H9 (cell line): ENCODE results near the gene GFRA1. TPM values are rescaled to one million over a fixed set of nuclear protein-coding genes. Genes with fewer than 3 reads are reported as not detected.

Experiments
- DNase-seq: peaks from one replicate; pipeline ENCODE4 v3.0.0-alpha.2; 2017
- H2AFZ ChIP-seq: one replicate; pipeline ENCODE4 v1.6.1; 2013; ENCODE audit warnings: mild to moderate bottlenecking, low read length, control low read depth, moderate library complexity
- H2AK5ac ChIP-seq: 2 replicates; pipeline ENCODE4 v1.6.1; 2013; ENCODE audit warnings: low read length, control low read depth, mixed read lengths; ENCODE audit not compliant: insufficient read length
- H2BK120ac ChIP-seq: one replicate; pipeline ENCODE4 v1.6.1; 2013; ENCODE audit warnings: low read depth, mild to moderate bottlenecking, low read length, control low read depth, inconsistent platforms; ENCODE audit not compliant: poor library complexity, severe bottlenecking
- H2BK12ac ChIP-seq: 2 replicates; pipeline ENCODE4 v1.6.1; 2013; ENCODE audit warnings: low read length, control low read depth, mixed read lengths, low read depth; ENCODE audit not compliant: insufficient read length
- H2BK15ac ChIP-seq: 2 replicates; pipeline ENCODE4 v1.6.1; 2013; ENCODE audit warnings: low read depth, low read length, control low read depth
- H2BK20ac ChIP-seq: one replicate; pipeline ENCODE4 v1.6.1; 2013; ENCODE audit warnings: low read depth, mild to moderate bottlenecking, low read length, control low read depth, inconsistent platforms; ENCODE audit not compliant: poor library complexity, severe bottlenecking
- H2BK5ac ChIP-seq: 2 replicates; pipeline ENCODE4 v1.6.1; 2013; ENCODE audit warnings: low read length, control low read depth, mixed read lengths; ENCODE audit not compliant: insufficient read length
- H3K14ac ChIP-seq: 2 replicates; pipeline ENCODE4 v1.6.1; 2013; ENCODE audit warnings: low read length, control low read depth; ENCODE audit not compliant: insufficient read depth
- H3K18ac ChIP-seq: 2 replicates; pipeline ENCODE4 v1.6.1; 2013; ENCODE audit warnings: low read depth, mild to moderate bottlenecking, mixed read lengths, low read length, control low read depth; ENCODE audit not compliant: insufficient read length
- H3K23ac ChIP-seq: 2 replicates; pipeline ENCODE4 v1.6.1; 2013; ENCODE audit warnings: low read length, control low read depth, mixed read lengths, low read depth; ENCODE audit not compliant: insufficient read length
- H3K23me2 ChIP-seq: 2 replicates; pipeline ENCODE4 v1.6.1; 2013; ENCODE audit warnings: low read depth, mild to moderate bottlenecking, mixed read lengths, low read length, control low read depth; ENCODE audit not compliant: insufficient read length, poor library complexity, severe bottlenecking
- H3K27ac ChIP-seq: 2 replicates; pipeline ENCODE4 v1.5.1; 2013; ENCODE audit warnings: low read length, control low read depth, mixed read lengths, low read depth; ENCODE audit not compliant: insufficient read length
- H3K27me3 ChIP-seq: 2 replicates; pipeline ENCODE4 v1.6.1; 2013; ENCODE audit warnings: low read length, control low read depth, inconsistent platforms; ENCODE audit not compliant: insufficient read depth
- H3K4ac ChIP-seq: 2 replicates; pipeline ENCODE4 v1.6.1; 2013; ENCODE audit warnings: low read depth, mild to moderate bottlenecking, control low read depth, inconsistent platforms, low read length, moderate library complexity
- H3K4me1 ChIP-seq: 2 replicates; pipeline ENCODE4 v1.6.1; 2013; ENCODE audit warnings: low read length, control low read depth, inconsistent platforms; ENCODE audit not compliant: insufficient read depth
- H3K4me2 ChIP-seq: 2 replicates; pipeline ENCODE4 v1.6.1; 2013; ENCODE audit warnings: low read length, control low read depth, mixed read lengths; ENCODE audit not compliant: insufficient read length, insufficient read depth
- H3K56ac ChIP-seq: 2 replicates; pipeline ENCODE4 v1.6.1; 2013; ENCODE audit warnings: low read depth, mild to moderate bottlenecking, mixed read lengths, low read length, control low read depth; ENCODE audit not compliant: insufficient read length
- H3K79me1 ChIP-seq: 2 replicates; pipeline ENCODE4 v1.6.1; 2013; ENCODE audit warnings: low read depth, mild to moderate bottlenecking, moderate library complexity, low read length, control low read depth, inconsistent platforms; ENCODE audit not compliant: insufficient read depth, poor library complexity, severe bottlenecking
- H3K79me2 ChIP-seq: 2 replicates; pipeline ENCODE4 v1.6.1; 2013; ENCODE audit warnings: low read length, control low read depth, inconsistent platforms; ENCODE audit not compliant: insufficient read depth
- H3K9ac ChIP-seq: 2 replicates; pipeline ENCODE4 v1.6.1; 2013; ENCODE audit warnings: low read length, control low read depth, mixed read lengths; ENCODE audit not compliant: insufficient read length; ENCODE audit errors: extremely low read depth
- H3K9me3 ChIP-seq: one replicate; pipeline ENCODE4 v1.6.1; 2013; ENCODE audit warnings: low read depth, low read length, inconsistent platforms; ENCODE audit not compliant: control insufficient read depth
- H3T11ph ChIP-seq: one replicate; pipeline ENCODE4 v1.6.1; 2013; ENCODE audit warnings: mild to moderate bottlenecking, low read length, control low read depth, inconsistent platforms
- H4K20me1 ChIP-seq: one replicate; pipeline ENCODE4 v1.6.1; 2013; ENCODE audit not compliant: control insufficient read depth, insufficient read length, insufficient read depth
- H4K5ac ChIP-seq: 2 replicates; pipeline ENCODE4 v1.6.1; 2013; ENCODE audit warnings: low read depth, mild to moderate bottlenecking, mixed read lengths, low read length, control low read depth; ENCODE audit not compliant: insufficient read length
- H4K8ac ChIP-seq: replicated peaks from 2 replicates; pipeline ENCODE4 v1.6.1; 2013; ENCODE audit warnings: low read length, control low read depth, mixed read lengths, low read depth; ENCODE audit not compliant: insufficient read length
- H4K91ac ChIP-seq: 2 replicates; pipeline ENCODE4 v1.6.1; 2013; ENCODE audit warnings: low read depth, mild to moderate bottlenecking, moderate library complexity, mixed read lengths, low read length, control low read depth; ENCODE audit not compliant: insufficient read length
- H3K27ac Mint-ChIP-seq, 3 experiments: 2 replicates in 2 of 3; 3 replicates in 1 of 3; pipeline ENCODE4 v1.8.0; 2020 to 2021; ENCODE audit warnings: mixed read lengths in 3 of 3, mild to moderate bottlenecking in 1 of 3, moderate library complexity in 1 of 3
- H3K27me3 Mint-ChIP-seq: 2 replicates; pipeline ENCODE4 v1.8.0; 2021; ENCODE audit warnings: low read depth, mild to moderate bottlenecking, moderate library complexity, mixed read lengths
- H3K36me3 Mint-ChIP-seq, 3 experiments: 2 replicates in 2 of 3; 3 replicates in 1 of 3; pipeline ENCODE4 v1.8.0; 2020 to 2021; ENCODE audit warnings: low read depth in 3 of 3, mixed read lengths in 3 of 3; ENCODE audit not compliant: insufficient read depth in 1 of 3
- H3K4me1 Mint-ChIP-seq, 2 experiments: 2 replicates each; pipeline ENCODE4 v1.8.0; 2020; ENCODE audit warnings: mixed read lengths in 2 of 2
- H3K4me3 Mint-ChIP-seq, 2 experiments: 2 replicates in 1 of 2; 3 replicates in 1 of 2; pipeline ENCODE4 v1.8.0; 2020 to 2021; ENCODE audit warnings: mild to moderate bottlenecking in 2 of 2, mixed read lengths in 2 of 2, moderate library complexity in 1 of 2
- H3K9me3 Mint-ChIP-seq, 2 experiments: 2 replicates in 1 of 2; 3 replicates in 1 of 2; pipeline ENCODE4 v1.8.0; 2020; ENCODE audit warnings: mild to moderate bottlenecking in 2 of 2, mixed read lengths in 2 of 2, moderate library complexity in 1 of 2
- WGBS: extraction: QIAGEN DNeasy Blood & Tissue Kit; methylation state at CpG from one replicate; pipeline ENCODE4 v1.1.7; 2013; ENCODE audit warnings: missing lambda C conversion rate, low lambda C conversion rate, mixed read lengths; ENCODE audit not compliant: insufficient read length; ENCODE audit errors: extremely low coverage; 5-methylcytosine and 5-hydroxymethylcytosine counted together
- total RNA-seq: library from RNA; stranded (reverse); gene quantifications from 2 replicates; pipeline ENCODE4 v1.2.1, GENCODE V29; 2021
- TF ChIP-seq, protein P1 (sequence below): fragments of 200-600 bp; sonication (generic); conservative IDR thresholded peaks from 3 replicates; pipeline ENCODE4 v1.8.0; 2021; ENCODE audit warnings: antibody characterized with exemption, mild to moderate bottlenecking

Gene GFRA1
- total RNA-seq, 1 experiment from 2014 or later, result 0.24 TPM

DNA sequence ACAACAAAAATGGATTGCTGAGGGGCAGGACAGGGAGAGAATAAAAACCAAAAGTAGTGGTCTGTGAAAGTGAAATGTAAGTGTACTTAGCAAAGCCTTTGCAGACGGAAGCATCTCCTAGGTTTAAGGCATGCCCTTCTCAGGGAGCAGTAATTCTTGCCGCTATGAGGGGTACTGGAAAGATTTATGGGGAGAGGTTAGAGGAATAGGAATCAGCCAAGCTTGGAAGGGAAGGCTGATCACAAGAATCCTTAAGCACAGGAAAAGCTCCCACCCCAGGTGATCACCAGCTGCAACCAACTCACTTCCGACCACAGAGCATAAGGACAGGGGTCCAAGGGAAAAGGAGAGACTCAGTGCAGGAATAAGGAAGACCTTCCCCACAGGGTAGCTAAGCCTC, 10.3 kb downstream of the GFRA1 start:
- Mint-ChIP-seq H3K36me3 (no peaks in the 10 kb centered on the region), H3K4me1 (peaks cover 0 to 9% of the 10 kb centered on the region in 2 experiments; a peak in 3 of 4 replicates), H3K4me3 (no peak overlapping the region), H3K9me3 (no peaks in the 10 kb centered on the region), H3K27me3 (peaks cover 8% of the 10 kb centered on the region), H3K27ac (no peak overlapping the region)
- H2AFZ ChIP-seq, result no peak overlapping the region
- H3K79me2 ChIP-seq, result no peaks in the 10 kb centered on the region
- H3K79me1 ChIP-seq, result no peaks in the 10 kb centered on the region
- H4K8ac ChIP-seq, result no peak overlapping the region
- no peak overlapping the region for H3K4ac ChIP-seq
- H3K23me2 ChIP-seq, result no peaks in the 10 kb centered on the region
- no peak overlapping the region for H3K9ac ChIP-seq
- no peak overlapping the region for H3T11ph ChIP-seq
- H3K4me2 ChIP-seq, result no peak overlapping the region
- no peak overlapping the region for H4K91ac ChIP-seq
- no peak overlapping the region for H3K56ac ChIP-seq
- H3K4me1 ChIP-seq, result no peaks in the 10 kb centered on the region
- no peak overlapping the region for H2BK5ac ChIP-seq
- no peak overlapping the region for H3K14ac ChIP-seq
- no peak overlapping the region for H2BK120ac ChIP-seq
- H2BK15ac ChIP-seq, result no peak overlapping the region
- no peak overlapping the region for H2BK20ac ChIP-seq
- no peak overlapping the region for H2AK5ac ChIP-seq
- no peak overlapping the region for H3K23ac ChIP-seq
- H3K27ac ChIP-seq, result no peak overlapping the region
- no peak for DNase-seq
- TF ChIP-seq, protein P1, sequence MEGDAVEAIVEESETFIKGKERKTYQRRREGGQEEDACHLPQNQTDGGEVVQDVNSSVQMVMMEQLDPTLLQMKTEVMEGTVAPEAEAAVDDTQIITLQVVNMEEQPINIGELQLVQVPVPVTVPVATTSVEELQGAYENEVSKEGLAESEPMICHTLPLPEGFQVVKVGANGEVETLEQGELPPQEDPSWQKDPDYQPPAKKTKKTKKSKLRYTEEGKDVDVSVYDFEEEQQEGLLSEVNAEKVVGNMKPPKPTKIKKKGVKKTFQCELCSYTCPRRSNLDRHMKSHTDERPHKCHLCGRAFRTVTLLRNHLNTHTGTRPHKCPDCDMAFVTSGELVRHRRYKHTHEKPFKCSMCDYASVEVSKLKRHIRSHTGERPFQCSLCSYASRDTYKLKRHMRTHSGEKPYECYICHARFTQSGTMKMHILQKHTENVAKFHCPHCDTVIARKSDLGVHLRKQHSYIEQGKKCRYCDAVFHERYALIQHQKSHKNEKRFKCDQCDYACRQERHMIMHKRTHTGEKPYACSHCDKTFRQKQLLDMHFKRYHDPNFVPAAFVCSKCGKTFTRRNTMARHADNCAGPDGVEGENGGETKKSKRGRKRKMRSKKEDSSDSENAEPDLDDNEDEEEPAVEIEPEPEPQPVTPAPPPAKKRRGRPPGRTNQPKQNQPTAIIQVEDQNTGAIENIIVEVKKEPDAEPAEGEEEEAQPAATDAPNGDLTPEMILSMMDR, result no peak
- H3K27me3 ChIP-seq, result no peaks in the 10 kb centered on the region; the same call in 1 of the 2 replicates
- H4K5ac ChIP-seq, result no peak overlapping the region
- no peaks in the 10 kb centered on the region for H4K20me1 ChIP-seq
- no peak overlapping the region for H2BK12ac ChIP-seq
- no CpG with 5 or more reads among the region's 3 CpGs for WGBS
- H3K18ac ChIP-seq, result no peak overlapping the region
- H3K9me3 ChIP-seq, result no peaks in the 10 kb centered on the region
